H1 (cell line): ENCODE data around the gene KCNAB3. TPM values are rescaled to one million over a fixed set of nuclear protein-coding genes. Genes with fewer than 3 reads are reported as not detected.
A peak's percentile ranks its signal among the peaks of the same experiment; 100 is the strongest.

Source experiments
- CTCF ChIA-PET: fragments of 300-600 bp; sonication (Branson Sonifier 250); formaldehyde crosslinking; loops from one replicate; lab custom pipeline; 2021; ENCODE audit not compliant: partially characterized antibody; lab: Charles Lee
- POLR2A ChIA-PET: fragments of 300-600 bp; sonication (Branson Sonifier 250); formaldehyde crosslinking; loops from one replicate; lab custom pipeline; 2021; ENCODE audit warnings: inconsistent platforms; ENCODE audit not compliant: partially characterized antibody; lab: Charles Lee
- DNase-seq, 2 experiments: peaks; one replicate each; pipeline versions ENCODE4 v3.0.0 to v3.0.0-alpha.2; 2010 to 2022; ENCODE audit warnings: low spot score in 2 of 2, low read depth in 1 of 2, mixed read lengths in 1 of 2
- FAIRE-seq: peaks from 2 replicates; lab custom pipeline; 2011; peaks lifted over from hg19 to GRCh38; lab: Jason Lieb, UNC
- H2AFZ ChIP-seq: 2 replicates; pipeline ENCODE4 v1.8.1; 2012; ENCODE audit warnings: low read length, inconsistent platforms
- H2AK5ac ChIP-seq: 2 replicates; pipeline ENCODE4 v1.6.1; 2013; ENCODE audit warnings: low read depth, low read length
- H2BK120ac ChIP-seq: replicated peaks from 2 replicates; pipeline ENCODE3; 2013; ENCODE audit warnings: low read depth, low read length, inconsistent platforms
- H2BK12ac ChIP-seq: 2 replicates; pipeline ENCODE4 v1.6.1; 2013; ENCODE audit warnings: low read depth, low read length
- H2BK15ac ChIP-seq: 2 replicates; pipeline ENCODE4 v1.6.1; 2013; ENCODE audit warnings: low read length
- H2BK20ac ChIP-seq: 2 replicates; pipeline ENCODE4 v1.6.1; 2013; ENCODE audit warnings: low read length
- H2BK5ac ChIP-seq: 2 replicates; pipeline ENCODE4 v1.6.1; 2013; ENCODE audit warnings: low read depth, low read length
- H3K14ac ChIP-seq: 2 replicates; pipeline ENCODE4 v1.6.1; 2013; ENCODE audit warnings: inconsistent platforms; ENCODE audit not compliant: insufficient read length
- H3K18ac ChIP-seq: 2 replicates; pipeline ENCODE4 v1.6.1; 2013; ENCODE audit warnings: low read length; ENCODE audit errors: extremely low read depth
- H3K23ac ChIP-seq: 2 replicates; pipeline ENCODE4 v1.6.1; 2013; ENCODE audit warnings: inconsistent platforms; ENCODE audit not compliant: insufficient read length
- H3K23me2 ChIP-seq: 2 replicates; pipeline ENCODE4 v1.6.1; 2013; ENCODE audit warnings: low read depth, low read length
- H3K27ac ChIP-seq: 2 replicates; pipeline ENCODE4 v1.6.1; 2011; ENCODE audit warnings: low read depth, low read length, inconsistent platforms
- H3K27me3 ChIP-seq, 4 experiments: replicated peaks in 1 of 4; 1 replicate in 1 of 4; 2 replicates in 3 of 4; pipeline versions ENCODE4 v1.6.1 to v1.8.1; 2011 to 2013; ENCODE audit warnings: low read length in 3 of 4, mild to moderate bottlenecking in 3 of 4, inconsistent platforms in 2 of 4, mixed read lengths in 2 of 4, moderate library complexity in 1 of 4; ENCODE audit not compliant: control insufficient read depth in 3 of 4, insufficient read depth in 3 of 4; ENCODE audit errors: extremely low read depth in 1 of 4
- H3K36me3 ChIP-seq, 4 experiments: 2 replicates each; pipeline versions ENCODE4 v1.6.1 to v1.8.1; 2011 to 2013; ENCODE audit warnings: mild to moderate bottlenecking in 4 of 4, low read length in 3 of 4, moderate library complexity in 2 of 4, control low read depth in 1 of 4, inconsistent platforms in 1 of 4; ENCODE audit not compliant: insufficient read depth in 4 of 4, control insufficient read depth in 2 of 4
- H3K4ac ChIP-seq: replicated peaks from 2 replicates; pipeline ENCODE3; 2013; ENCODE audit warnings: low read length, low read depth, mixed read lengths, inconsistent platforms; ENCODE audit not compliant: insufficient read length
- H3K4me1 ChIP-seq, 4 experiments: replicated peaks in 1 of 4; 1 replicate in 1 of 4; 2 replicates in 3 of 4; pipeline versions ENCODE4 v1.6.1 to v1.8.1; 2011 to 2013; ENCODE audit warnings: low read length in 3 of 4, inconsistent platforms in 2 of 4, mixed read lengths in 1 of 4; ENCODE audit not compliant: insufficient read depth in 4 of 4, control insufficient read depth in 3 of 4
- H3K4me2 ChIP-seq, 2 experiments: 2 replicates each; pipeline versions ENCODE4 v1.6.1 to v1.8.1; 2011 to 2013; ENCODE audit warnings: low read depth in 2 of 2, low read length in 2 of 2, control low read depth in 1 of 2, inconsistent platforms in 1 of 2, mild to moderate bottlenecking in 1 of 2; ENCODE audit not compliant: insufficient read depth in 1 of 2
- H3K4me3 ChIP-seq, 4 experiments: fragments of 200-600, 300-600 bp in 1 of 4; sonication (generic), shearing (Covaris generic), sonication (Bioruptor Twin) in 1 of 4; 2 replicates each; pipeline versions ENCODE4 v1.5.1 to v1.8.1; 2011 to 2016; ENCODE audit warnings: low read length in 4 of 4, low read depth in 3 of 4, control low read depth in 2 of 4, inconsistent platforms in 2 of 4, mild to moderate bottlenecking in 2 of 4, mixed read lengths in 1 of 4, moderate library complexity in 1 of 4; ENCODE audit not compliant: insufficient read depth in 2 of 4; ENCODE audit errors: extremely low read depth in 1 of 4
- H3K56ac ChIP-seq: replicated peaks from 2 replicates; pipeline ENCODE3; 2013; ENCODE audit warnings: low read depth, mild to moderate bottlenecking, mixed read lengths, low read length, inconsistent platforms; ENCODE audit not compliant: insufficient read length
- H3K79me1 ChIP-seq: 2 replicates; pipeline ENCODE4 v1.6.1; 2013; ENCODE audit warnings: low read depth, low read length, control low read depth
- H3K79me2 ChIP-seq, 2 experiments: 2 replicates each; pipeline versions ENCODE4 v1.6.1 to v1.8.1; 2012 to 2013; ENCODE audit warnings: low read length in 2 of 2, mild to moderate bottlenecking in 2 of 2, inconsistent platforms in 1 of 2; ENCODE audit not compliant: insufficient read depth in 2 of 2, control insufficient read depth in 1 of 2
- H3K9ac ChIP-seq, 4 experiments: replicated peaks in 1 of 4; 1 replicate in 1 of 4; 2 replicates in 3 of 4; pipeline versions ENCODE4 v1.6.1 to v1.8.1; 2011 to 2013; ENCODE audit warnings: low read depth in 3 of 4, low read length in 3 of 4, control low read depth in 2 of 4, mild to moderate bottlenecking in 2 of 4, moderate library complexity in 2 of 4, inconsistent platforms in 1 of 4; ENCODE audit errors: extremely low read depth in 1 of 4
- H3K9me3 ChIP-seq, 2 experiments: 2 replicates each; pipeline versions ENCODE4 v1.6.1 to v1.8.1; 2012 to 2013; ENCODE audit warnings: mild to moderate bottlenecking in 2 of 2, moderate library complexity in 2 of 2, control low read depth in 1 of 2, inconsistent platforms in 1 of 2, low read depth in 1 of 2, low read length in 1 of 2, mixed read lengths in 1 of 2; ENCODE audit not compliant: insufficient read depth in 2 of 2
- H4K20me1 ChIP-seq, 2 experiments: replicated peaks in 1 of 2; 2 replicates each; pipeline versions ENCODE3 to v1.8.1; 2011 to 2013; ENCODE audit warnings: inconsistent platforms in 2 of 2, low read length in 2 of 2, mild to moderate bottlenecking in 1 of 2; ENCODE audit not compliant: insufficient read depth in 2 of 2, control insufficient read depth in 1 of 2
- H4K5ac ChIP-seq: 2 replicates; pipeline ENCODE4 v1.6.1; 2013; ENCODE audit warnings: low read length, low read depth, mixed read lengths, inconsistent platforms; ENCODE audit not compliant: insufficient read length
- H4K8ac ChIP-seq: 2 replicates; pipeline ENCODE4 v1.8.0; 2013; ENCODE audit warnings: mild to moderate bottlenecking, moderate library complexity, low read length, inconsistent platforms; ENCODE audit not compliant: insufficient read depth; ENCODE audit errors: extremely low read depth
- H4K91ac ChIP-seq: replicated peaks from 2 replicates; pipeline ENCODE3; 2013; ENCODE audit warnings: low read length, mixed read lengths, inconsistent platforms; ENCODE audit not compliant: insufficient read length
- BRCA1 ChIP-seq: IDR thresholded peaks from 2 replicates; pipeline ENCODE4 v1.6.1; 2012; ENCODE audit warnings: low read depth, low read length, improper control_type of control experiment
- CBX5 ChIP-seq: fragments of 300-800, 300-1000 bp; sonication (generic); IDR thresholded peaks from 2 replicates; pipeline ENCODE4 v1.7.1; 2016; ENCODE audit warnings: antibody characterized with exemption, low read length, low read depth
- CHD1 ChIP-seq: IDR thresholded peaks from 2 replicates; pipeline ENCODE4 v1.6.1; 2012; ENCODE audit warnings: low read depth, low read length, improper control_type of control experiment
- CREB1 ChIP-seq: IDR thresholded peaks from 2 replicates; pipeline ENCODE4 v1.6.1; 2012; ENCODE audit warnings: inconsistent platforms
- HDAC6 ChIP-seq: IDR thresholded peaks from one replicate; pipeline ENCODE4 v1.7.1; 2012; ENCODE audit warnings: low read depth, mild to moderate bottlenecking, inconsistent platforms, low read length, moderate library complexity
- NRF1 ChIP-seq: IDR thresholded peaks from 2 replicates; pipeline ENCODE4 v1.6.1; 2011; ENCODE audit warnings: mild to moderate bottlenecking, low read depth, low read length, improper control_type of control experiment
- PHF8 ChIP-seq: fragments of 200-600 bp; sonication (generic); conservative IDR thresholded peaks from 2 replicates; pipeline ENCODE4 v1.7.1; 2012; ENCODE audit warnings: low read depth, mild to moderate bottlenecking, inconsistent platforms, low read length, moderate library complexity
- RAD21 ChIP-seq, 2 experiments: IDR thresholded peaks in 1 of 2; conservative IDR thresholded peaks in 1 of 2; 2 replicates each; pipeline ENCODE4 v1.6.1; 2011; ENCODE audit warnings: low read depth in 2 of 2, low read length in 2 of 2, improper control_type of control experiment in 1 of 2, inconsistent platforms in 1 of 2, mild to moderate bottlenecking in 1 of 2, moderate library complexity in 1 of 2
- SRF ChIP-seq: IDR thresholded peaks from 2 replicates; pipeline ENCODE4 v1.6.1; 2011; ENCODE audit warnings: mild to moderate bottlenecking, low read depth, low read length, moderate library complexity
- SUZ12 ChIP-seq: fragments of 200-600 bp; sonication (generic); IDR thresholded peaks from 2 replicates; pipeline ENCODE4 v1.6.1; 2012; ENCODE audit warnings: mild to moderate bottlenecking, inconsistent platforms, low read length, moderate library complexity, mixed read lengths
- TAF1 ChIP-seq: IDR thresholded peaks from 2 replicates; pipeline ENCODE4 v1.6.1; 2011; ENCODE audit warnings: mild to moderate bottlenecking, low read depth, low read length
- TAF7 ChIP-seq: optimal IDR thresholded peaks from 2 replicates; pipeline ENCODE3; 2011; ENCODE audit warnings: low read depth, mild to moderate bottlenecking, inconsistent platforms, low read length, moderate library complexity, borderline replicate concordance
- WGBS, 2 experiments: shearing (Covaris generic) in 1 of 2; methylation state at CpG; one replicate each; pipeline versions ENCODE4 v1.1.6 to v1.1.7; 2013 to 2015; ENCODE audit warnings: low lambda C conversion rate in 2 of 2, mixed read lengths in 2 of 2, inconsistent platforms in 1 of 2, low coverage in 1 of 2, missing lambda C conversion rate in 1 of 2; ENCODE audit not compliant: insufficient replicate concordance in 2 of 2, insufficient coverage in 1 of 2, insufficient read length in 1 of 2; ENCODE audit errors: extremely low coverage in 1 of 2, missing lambda C conversion rate in 1 of 2; 5-methylcytosine and 5-hydroxymethylcytosine counted together
- polyA plus RNA-seq, 7 experiments: library from polyadenylated mRNA; depleted of rRNA in 3 of 7; stranded (reverse) in 5 of 7; unstranded in 2 of 7; fragments of >200 nt in 5 of 7; fragments of 200-250 nt in 2 of 7; gene quantifications; 1 replicate in 5 of 7; 2 replicates in 1 of 7; 4 replicates in 1 of 7; pipeline versions ENCODE4 v1.2.1 to v1.2.3, GENCODE V29; 2011 to 2013; ENCODE audit warnings: missing spikeins in 2 of 7, mixed read lengths in 2 of 7
- total RNA-seq: library from RNA; stranded (reverse); fragmentation: NEBNext Ultra II Directional; extraction: Animal tissue kit (Norgen Biotek cat#: 25700); gene quantifications from 2 replicates; pipeline ENCODE4 v1.2.1, GENCODE V29; 2021

The KCNAB3 gene
- total and polyA plus RNA-seq, 2 of the 8 experiments (the other 6 are each of a cell fraction or from before 2014, with no cell fraction given), result 1.7 to 2.4 TPM

DNA sequence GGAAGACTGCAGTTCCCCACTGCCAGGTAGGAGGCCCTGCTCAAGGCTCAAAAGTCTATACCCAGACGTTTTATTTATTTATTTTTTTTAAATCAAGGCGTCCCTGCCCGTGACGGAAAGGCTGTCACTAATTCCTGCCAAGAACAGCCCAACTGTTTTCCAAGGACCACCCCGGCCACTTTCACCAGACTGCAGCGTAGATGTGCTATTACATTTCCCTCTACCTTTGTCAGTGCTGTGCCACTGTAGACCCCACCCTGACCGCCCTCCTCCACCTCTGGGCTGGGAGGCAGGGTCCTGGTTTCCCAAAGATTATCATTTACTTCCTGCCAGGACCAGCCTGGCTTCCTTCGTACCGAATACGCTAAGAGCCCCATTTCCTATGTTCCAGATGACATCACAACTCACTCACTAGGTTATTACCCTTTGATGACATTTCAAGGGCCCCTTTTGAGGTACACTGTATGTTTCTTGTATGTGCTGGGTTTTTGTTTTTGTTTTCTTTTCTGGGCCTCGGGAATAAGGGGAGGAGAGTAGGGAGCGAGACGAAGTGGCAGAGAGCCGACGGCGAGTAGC lies 7.3 kb downstream of the KCNAB3 start:
- H4K8ac ChIP-seq, result no peak overlapping the region
- no peak overlapping the region for H2BK120ac ChIP-seq
- no peak overlapping the region; a peak in 1 of 7 replicates for H3K9ac ChIP-seq
- no peaks in the 10 kb centered on the region for H3K36me3 ChIP-seq
- H3K4me2 ChIP-seq, result peak overlapping the region; percentile 63 to 69
- no peak overlapping the region for H3K56ac ChIP-seq
- H3K9me3 ChIP-seq, result no peaks in the 10 kb centered on the region
- no peak overlapping the region for H2AK5ac ChIP-seq
- DNase-seq (no peak), FAIRE-seq (no peak)
- peaks cover 6 to 62% (median 50%) of the 10 kb centered on the region in 4 experiments for H3K27me3 ChIP-seq
- peak overlapping the region; percentile 7 to 53 (median 26); a peak in 5 of 8 replicates for H3K4me3 ChIP-seq
- no peak overlapping the region for H3K27ac ChIP-seq
- H3K18ac ChIP-seq, result peak overlapping the region; percentile 56; the same call in 1 of the 2 replicates
- no peak overlapping the region for H4K91ac ChIP-seq
- no peak overlapping the region for H2BK15ac ChIP-seq
- H2BK12ac ChIP-seq, result no peak overlapping the region
- H4K5ac ChIP-seq, result no peak overlapping the region
- CTCF ChIA-PET, result interaction anchor here (1.0 to 2.3 kb wide), 9 partner anchors 10 to 135 kb away, joined by 3 to 10 read pairs (median 4); partner anchors contain the start of gene CNTROB
- WGBS, 2 experiments, result 48% methylated on average over 16 of the region's 16 CpGs; no CpG with 5 or more reads in 1 of the 2 experiments
- H3K14ac ChIP-seq, result no peak overlapping the region
- H3K23ac ChIP-seq, result no peak overlapping the region
- no peak overlapping the region for H3K4ac ChIP-seq
- H3K79me1 ChIP-seq, result no peaks in the 10 kb centered on the region
- H2BK20ac ChIP-seq, result no peak overlapping the region
- POLR2A ChIA-PET, result interaction anchor here (1.0 to 1.7 kb wide), 3 partner anchors 9 to 83 kb away, joined by 3 to 5 read pairs (median 4); partner anchors contain the start of genes CNTROB and TRAPPC1
- no peak overlapping the region; the same call in 1 of the 2 replicates for H2BK5ac ChIP-seq
- H3K4me1 ChIP-seq, result peaks cover 3 to 13% (median 5%) of the 10 kb centered on the region in 4 experiments
- peaks cover 0 to 2% of the 10 kb centered on the region in 2 experiments for H4K20me1 ChIP-seq
- H3K79me2 ChIP-seq, result no peaks in the 10 kb centered on the region
- peaks cover 7% of the 10 kb centered on the region; the same call in 1 of the 2 replicates for H3K23me2 ChIP-seq
- H2AFZ ChIP-seq, result peak overlapping the region; percentile 71; the same call in 1 of the 2 replicates
- TF ChIP-seq CHD1 (no peak), RAD21 (IDR thresholded peaks at IDR 0.05 in 1 of 2, conservative IDR thresholded peaks at IDR 0.05 in 1 of 2; ENCODE audit: low read depth in 2 of 2, low read length in 2 of 2) (no peak), SRF (no peak), TAF1 (no peak), TAF7 (no peak), CBX5 (no peak), SUZ12 (no peak), CREB1 (no peak), NRF1 (no peak), HDAC6 (no peak), PHF8 (no peak), BRCA1 (no peak)
